Measurements from ENCODE around the gene PEPD.
"Not testable (repeated sequence)": the region's sequence is repeated elsewhere in the genome, so short reads cannot be mapped to it uniquely, and the experiment has no call there.

The PEPD gene

DNA sequence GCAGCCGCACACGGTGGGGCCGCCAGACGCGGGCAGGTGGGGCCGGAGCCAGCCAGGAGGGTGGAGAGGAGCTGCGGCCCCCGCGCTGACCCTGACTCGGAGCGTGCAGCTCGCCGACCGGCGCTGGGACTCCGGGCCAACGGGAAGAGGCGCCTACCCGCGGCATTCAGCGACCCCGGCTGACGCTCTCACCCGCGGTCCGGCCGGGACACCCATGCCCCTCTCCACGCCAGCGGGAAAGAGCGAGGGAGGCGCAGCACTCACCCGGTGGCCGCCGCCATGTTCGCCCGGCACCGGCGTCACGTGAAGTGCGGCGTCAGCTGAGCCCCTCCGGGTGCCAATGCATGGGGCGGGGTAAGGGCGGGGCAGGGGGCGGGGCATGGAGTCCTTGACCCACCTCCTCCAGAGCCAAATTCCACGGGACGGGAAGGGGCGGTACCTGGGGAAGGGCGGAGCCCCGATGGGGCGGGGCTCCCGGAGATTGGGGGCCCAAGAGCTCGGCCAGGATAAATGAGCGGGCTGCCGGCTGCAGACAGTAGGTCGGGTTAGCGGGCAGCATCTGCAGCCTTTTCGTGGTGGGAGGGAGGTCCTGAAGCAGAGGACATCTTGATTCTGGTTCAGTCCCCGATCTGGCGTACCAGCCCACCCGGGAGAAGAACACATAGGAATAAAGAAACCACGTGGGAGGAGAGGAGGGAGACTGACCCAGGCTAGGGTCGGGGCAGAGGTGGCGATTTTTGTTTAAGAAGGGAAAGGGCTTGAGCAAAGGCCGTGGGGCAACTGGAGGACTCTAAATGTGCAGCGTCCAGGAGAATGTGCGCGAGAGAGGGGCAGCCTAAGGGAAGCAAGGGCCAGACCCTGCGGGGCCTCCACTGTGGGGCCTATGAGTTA, at the start of gene PEPD:
TSS of gene PEPD (minus strand) at position 312 of the 891 bp plus-strand sequence. CDS start at position 281, 31 bp downstream.
- DNase-seq (ENCODE audit: insufficient read length, low spot score) (peak; percentile 98), FAIRE-seq (peak; percentile 83)

- DNase-seq (ENCODE audit: insufficient read length, low spot score) (no peak), FAIRE-seq (no peak)
Measured at GRCh38 chr19:33569821-33570220, 48.2 kb upstream of the PEPD start.

GRCh38 chr19:33568706-33569105, 47.1 kb upstream of the PEPD start:
- no peak for FAIRE-seq

GRCh38 chr19:33564836-33565338, 43.3 kb upstream of the PEPD start:
- FAIRE-seq (no peak), DNase-seq (ENCODE audit: insufficient read length, low spot score) (no peak)

More at GRCh38 chr19:33568706-33569105, 47.1 kb upstream of the PEPD start:
- DNase-seq (ENCODE audit: insufficient read length, low spot score): no peak

- no peak for FAIRE-seq
- DNase-seq (ENCODE audit: insufficient read length, low spot score): no peak
Measured at GRCh38 chr19:33562636-33563035, 41.0 kb upstream of the PEPD start.

GRCh38 chr19:33561666-33562065, 40.1 kb upstream of the PEPD start:
- FAIRE-seq; DNase-seq (ENCODE audit: insufficient read length, low spot score): not testable (repeated sequence)

- DNase-seq (ENCODE audit: insufficient read length, low spot score): no peak
- no peak for FAIRE-seq
Measured at GRCh38 chr19:33561261-33561660, 39.7 kb upstream of the PEPD start.

GRCh38 chr19:33559996-33560395, 38.4 kb upstream of the PEPD start:
- FAIRE-seq: no peak
- no peak for DNase-seq (ENCODE audit: insufficient read length, low spot score)

DNA sequence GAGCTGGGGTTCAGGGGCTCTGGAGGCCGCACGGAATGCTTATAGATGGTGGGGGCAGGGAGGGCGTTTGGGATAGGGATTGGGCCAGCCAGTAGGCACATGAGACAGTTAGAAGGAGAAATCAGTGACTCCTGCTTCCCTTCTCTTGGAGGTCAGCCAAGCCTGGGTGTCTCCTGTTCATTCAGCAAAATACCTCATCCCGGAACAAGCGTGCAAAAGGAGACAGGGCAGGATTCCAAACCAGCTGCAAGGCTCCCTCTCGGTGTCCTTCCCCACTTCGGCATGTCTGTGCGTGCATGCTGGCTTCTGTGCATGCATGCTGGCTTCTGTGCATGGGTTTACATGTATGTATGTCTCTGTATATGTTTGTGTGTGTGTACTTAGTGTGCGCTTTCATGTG, 37.3 kb upstream of the PEPD start:
- FAIRE-seq: no peak
- DNase-seq (ENCODE audit: insufficient read length, low spot score): no peak

DNA sequence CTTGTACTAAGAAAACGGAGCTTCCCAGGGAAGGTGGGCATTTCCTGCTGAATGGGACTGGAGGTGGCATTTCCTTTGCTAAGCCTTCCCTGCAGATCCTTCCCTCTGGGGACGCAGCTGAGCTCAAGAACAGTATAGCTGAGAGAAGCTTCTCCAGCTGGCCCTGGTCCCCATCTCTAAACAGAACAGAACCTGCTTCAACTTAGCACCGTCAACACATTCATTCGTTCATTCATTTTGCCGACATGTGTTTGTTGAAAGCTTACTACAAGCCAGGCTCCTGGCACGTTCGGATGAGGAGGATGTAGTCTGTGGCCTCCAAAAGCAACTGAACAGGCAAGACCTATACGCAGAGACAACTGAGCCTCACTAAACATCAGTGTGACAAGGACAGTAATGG, 36.6 kb upstream of the PEPD start:
- DNase-seq (ENCODE audit: insufficient read length, low spot score): no peak
- no peak for FAIRE-seq

- no peak for FAIRE-seq
- DNase-seq (ENCODE audit: insufficient read length, low spot score): no peak
Measured at GRCh38 chr19:33557720-33558119, 36.1 kb upstream of the PEPD start.

DNA sequence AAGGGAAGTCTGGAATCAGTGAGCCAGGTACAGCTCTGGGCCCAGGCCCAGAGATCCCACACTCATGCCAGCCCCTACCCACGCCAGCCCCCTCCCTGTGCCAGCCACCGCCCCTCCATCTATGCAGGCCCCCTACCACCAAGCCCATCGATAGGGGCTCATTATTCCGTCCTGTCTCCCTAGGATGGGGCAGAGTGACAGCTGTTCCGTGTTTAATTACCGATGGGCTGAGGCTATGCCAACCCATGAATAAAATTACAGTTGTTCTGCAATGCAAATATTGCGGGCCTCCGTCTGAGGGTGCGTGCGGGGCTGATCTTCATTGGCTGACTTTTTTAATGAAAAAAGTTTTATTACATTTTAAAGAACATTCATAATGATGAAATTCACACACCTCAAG, 35.6 kb upstream of the PEPD start:
- FAIRE-seq (no peak), DNase-seq (ENCODE audit: insufficient read length, low spot score) (no peak)

DNA sequence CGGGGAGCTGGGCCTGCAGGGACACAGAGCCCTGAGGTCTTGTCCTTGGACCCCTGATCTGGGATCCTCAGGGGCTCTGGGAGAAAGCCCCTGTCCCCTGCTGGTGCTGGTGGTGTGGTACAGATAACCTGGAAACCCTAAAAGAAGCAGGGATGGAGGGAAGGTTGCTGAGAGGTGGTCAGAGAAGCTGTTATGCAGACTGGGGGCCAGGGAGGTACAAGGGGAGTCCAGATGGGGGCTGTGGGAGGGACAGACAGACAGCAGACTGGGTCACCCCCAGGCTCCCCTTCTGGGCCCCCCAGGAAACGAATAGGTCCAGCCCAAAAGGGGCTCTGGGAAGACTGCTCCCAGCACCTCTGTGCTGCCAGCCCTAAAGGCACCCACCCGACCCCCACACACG, 34.7 kb upstream of the PEPD start:
- no peak for DNase-seq (ENCODE audit: insufficient read length, low spot score)
- FAIRE-seq: no peak

DNA sequence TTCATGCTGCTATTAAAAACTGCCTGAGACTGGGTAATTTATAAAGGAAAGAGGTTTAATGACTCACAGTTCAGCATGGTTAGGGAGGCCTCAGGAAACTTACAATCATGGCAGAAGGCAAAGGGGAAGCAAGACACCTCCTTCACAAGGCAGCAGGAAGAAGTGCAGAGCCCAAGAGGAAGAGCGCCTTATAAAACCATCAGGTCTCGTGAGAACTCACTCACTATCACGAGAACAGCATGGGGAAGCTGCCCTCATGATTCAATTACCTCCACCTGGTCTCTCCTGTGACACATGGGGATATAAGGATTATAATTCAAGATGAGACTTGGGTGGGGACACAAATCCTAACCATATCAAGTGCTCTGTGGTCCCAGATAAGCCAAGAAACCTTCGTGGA, 34.1 kb upstream of the PEPD start:
- DNase-seq (ENCODE audit: insufficient read length, low spot score); FAIRE-seq: not testable (repeated sequence)

- no peak for DNase-seq (ENCODE audit: insufficient read length, low spot score)
- no peak for FAIRE-seq
Measured at GRCh38 chr19:33554821-33555220, 33.2 kb upstream of the PEPD start.

- DNase-seq (ENCODE audit: insufficient read length, low spot score) (no peak), FAIRE-seq (peak; percentile 71)
Measured at GRCh38 chr19:33554391-33554790, 32.8 kb upstream of the PEPD start.

GRCh38 chr19:33553530-33554310, 32.1 kb upstream of the PEPD start:
- DNase-seq (ENCODE audit: insufficient read length, low spot score): no peak
- no peak for FAIRE-seq

DNA sequence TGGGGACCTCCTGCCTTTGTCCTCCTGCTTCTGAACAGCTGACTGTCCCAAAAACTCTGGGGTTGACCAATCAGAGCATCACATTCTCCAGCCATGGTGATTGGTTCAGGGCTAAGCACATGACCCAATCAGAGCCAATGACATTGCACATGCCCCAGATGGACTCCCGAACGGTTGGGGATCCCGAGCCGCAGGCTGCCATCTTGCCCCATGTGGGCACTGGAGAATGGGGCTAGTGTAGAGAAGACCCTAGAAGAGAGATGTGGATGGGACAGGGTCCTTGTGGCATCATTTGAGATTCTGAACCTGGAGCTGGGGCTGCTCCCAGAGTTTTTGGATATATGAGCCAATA, 31.3 kb upstream of the PEPD start:
- DNase-seq (ENCODE audit: insufficient read length, low spot score) (no peak), FAIRE-seq (no peak)

DNA sequence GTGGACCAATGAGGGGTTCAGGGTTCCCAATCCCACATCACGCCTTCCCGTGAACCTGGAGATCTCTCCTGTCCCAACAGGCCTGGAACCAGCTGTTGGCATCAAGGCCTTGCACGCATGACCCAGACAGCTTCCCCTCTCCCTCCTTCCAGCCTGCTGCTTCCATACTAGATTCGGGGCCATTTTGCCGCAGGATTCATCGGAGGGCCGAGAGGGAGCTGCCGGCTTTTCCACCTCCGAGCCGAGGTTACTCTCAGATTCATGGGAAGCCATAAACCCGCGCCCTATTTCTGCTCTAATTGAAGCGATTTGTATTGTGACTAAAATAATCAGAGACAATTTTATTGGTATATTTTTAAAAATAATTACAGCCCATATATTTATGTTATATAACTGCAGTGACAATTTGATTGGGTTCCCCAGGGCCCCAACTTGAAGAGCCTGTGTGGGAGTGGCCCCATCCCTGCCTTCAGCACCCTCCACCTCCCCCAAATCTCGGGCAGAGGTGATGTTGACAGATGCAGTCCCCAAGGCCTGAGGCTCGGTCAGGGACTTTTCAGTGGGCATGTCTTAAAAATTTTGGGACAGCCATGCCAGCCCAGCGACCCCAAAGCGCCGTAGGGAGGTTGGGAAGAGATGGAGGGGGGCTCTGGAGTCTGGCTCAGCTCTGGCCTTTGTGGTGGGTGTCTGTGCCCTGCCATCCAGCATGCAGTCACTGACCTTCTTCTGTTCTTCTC, 30.8 kb upstream of the PEPD start:
- no peak for DNase-seq (ENCODE audit: insufficient read length, low spot score)
- FAIRE-seq: no peak

- DNase-seq (ENCODE audit: insufficient read length, low spot score) (no peak), FAIRE-seq (no peak)
Measured at GRCh38 chr19:33551676-33552075, 30.1 kb upstream of the PEPD start.

DNA sequence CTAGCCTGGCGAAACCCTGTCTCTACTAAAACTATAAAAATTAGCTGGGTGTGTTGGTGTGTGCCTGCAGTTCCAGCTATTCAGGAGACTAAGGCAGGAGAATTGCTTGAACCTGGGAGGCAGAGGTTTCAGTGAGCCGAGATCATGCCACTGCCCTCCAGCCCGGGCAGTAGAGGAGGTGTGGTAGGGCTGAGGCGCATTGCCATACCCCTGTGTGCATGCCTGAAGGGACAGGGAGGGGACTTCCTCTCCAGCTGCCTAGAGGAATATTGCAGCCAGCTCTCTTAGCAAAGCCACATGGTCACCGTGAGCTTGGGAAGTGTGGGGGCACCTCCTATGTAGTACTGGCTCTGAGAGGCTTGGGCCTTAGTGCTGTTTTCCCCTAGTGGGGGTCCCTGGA, 29.2 kb upstream of the PEPD start:
- no peak for DNase-seq (ENCODE audit: insufficient read length, low spot score)
- no peak for FAIRE-seq
